NOMO-1 treated with DMSO at 0.1 percent for 48 hours (cell line): ENCODE measurements around the gene FBXO33.

Experiments
- DNase-seq: peaks from one replicate; lab custom pipeline; 2025; ENCODE audit not compliant: unreplicated experiment; lab: John Stamatoyannopoulos, UW

FBXO33 gene, protein sequence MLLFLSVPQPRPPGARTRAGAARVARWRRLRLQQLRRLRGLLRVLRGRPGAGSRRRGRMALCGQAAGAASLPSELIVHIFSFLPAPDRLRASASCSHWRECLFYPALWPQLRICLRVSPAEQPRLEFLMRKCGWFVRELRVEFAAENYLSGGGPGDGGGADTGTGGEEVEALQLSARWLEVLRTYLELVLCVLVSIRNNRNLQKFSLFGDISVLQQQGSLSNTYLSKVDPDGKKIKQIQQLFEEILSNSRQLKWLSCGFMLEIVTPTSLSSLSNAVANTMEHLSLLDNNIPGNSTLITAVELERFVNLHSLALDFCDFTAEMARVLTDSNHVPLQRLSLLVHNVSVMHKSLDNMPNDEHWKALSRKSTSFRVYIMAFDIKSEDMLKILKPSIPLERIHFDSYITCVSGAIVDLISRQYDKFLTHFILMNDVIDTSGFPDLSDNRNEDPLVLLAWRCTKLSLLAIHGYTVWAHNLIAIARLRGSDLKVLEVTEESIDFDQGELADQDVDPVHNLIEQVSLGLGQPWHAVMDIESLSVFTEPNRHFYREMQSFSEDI

GRCh38 chr14:39432179-39432618 is at the start of gene FBXO33:
Gene FBXO33 (minus strand): TSS chr14:39432433. CDS start chr14:39432162, 271 bp downstream.
- DNase-seq: peak; percentile 99

DNA sequence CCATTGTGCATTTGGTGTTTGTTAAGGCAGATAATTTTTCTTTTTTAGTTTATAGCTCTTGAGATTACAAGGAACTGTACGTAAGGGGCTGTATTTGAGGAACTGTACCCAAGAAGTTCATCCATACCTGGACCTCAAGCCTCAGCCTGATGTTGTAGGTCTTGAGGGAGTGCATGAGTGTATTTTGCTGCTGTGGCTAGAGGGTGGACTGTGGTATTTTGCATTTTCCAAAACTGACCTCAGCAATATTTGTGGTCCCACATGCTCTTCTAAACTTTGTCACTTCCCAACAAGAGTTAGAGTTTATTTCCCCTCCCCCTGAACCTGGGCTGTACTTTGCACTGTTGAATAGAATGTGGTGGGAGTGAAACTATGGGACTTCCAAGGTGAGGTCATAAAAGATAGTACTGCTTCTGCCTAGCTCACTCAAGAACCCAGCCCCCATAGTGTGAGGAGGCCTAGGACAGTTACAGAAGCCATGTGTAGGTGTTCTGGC is 42.2 kb upstream of the FBXO33 start:
- DNase-seq: no peak

- peak; percentile 63 for DNase-seq
Measured at GRCh38 chr14:39472078-39472477, 39.8 kb upstream of the FBXO33 start.

DNA sequence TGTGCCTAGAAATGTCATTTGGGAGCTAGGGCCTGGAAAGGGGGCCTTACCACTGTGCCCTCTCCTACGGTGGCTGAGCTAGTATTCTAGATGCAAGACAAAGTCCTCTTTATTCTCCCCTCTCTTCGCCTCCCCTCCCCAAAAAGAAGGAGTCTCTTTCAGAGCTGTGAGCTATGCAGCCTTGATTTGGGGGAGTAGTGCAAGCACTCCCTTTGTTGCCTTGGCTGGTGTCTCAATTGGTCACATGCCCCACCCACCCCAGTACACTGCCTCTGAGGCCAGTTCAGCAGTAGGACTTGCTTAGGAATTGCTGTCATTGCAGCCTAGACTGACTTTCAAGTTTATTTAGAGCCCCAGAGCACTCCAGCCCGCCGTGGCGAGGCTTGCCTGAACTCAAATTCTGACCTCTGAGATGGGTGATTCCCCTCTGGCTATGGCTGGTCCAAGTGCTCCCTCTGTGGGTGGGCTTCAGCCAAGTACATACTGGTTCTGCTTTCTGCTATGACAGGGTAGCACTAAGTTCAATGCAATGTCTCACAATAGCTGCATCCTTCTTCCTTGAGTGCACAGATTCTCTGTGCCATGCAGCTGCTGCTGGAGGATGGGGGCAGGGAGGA is 37.0 kb upstream of the FBXO33 start:
- peak; percentile 26 for DNase-seq

GRCh38 chr14:39467889-39468524 is 35.8 kb upstream of the FBXO33 start:
- DNase-seq: peak; percentile 18

DNA sequence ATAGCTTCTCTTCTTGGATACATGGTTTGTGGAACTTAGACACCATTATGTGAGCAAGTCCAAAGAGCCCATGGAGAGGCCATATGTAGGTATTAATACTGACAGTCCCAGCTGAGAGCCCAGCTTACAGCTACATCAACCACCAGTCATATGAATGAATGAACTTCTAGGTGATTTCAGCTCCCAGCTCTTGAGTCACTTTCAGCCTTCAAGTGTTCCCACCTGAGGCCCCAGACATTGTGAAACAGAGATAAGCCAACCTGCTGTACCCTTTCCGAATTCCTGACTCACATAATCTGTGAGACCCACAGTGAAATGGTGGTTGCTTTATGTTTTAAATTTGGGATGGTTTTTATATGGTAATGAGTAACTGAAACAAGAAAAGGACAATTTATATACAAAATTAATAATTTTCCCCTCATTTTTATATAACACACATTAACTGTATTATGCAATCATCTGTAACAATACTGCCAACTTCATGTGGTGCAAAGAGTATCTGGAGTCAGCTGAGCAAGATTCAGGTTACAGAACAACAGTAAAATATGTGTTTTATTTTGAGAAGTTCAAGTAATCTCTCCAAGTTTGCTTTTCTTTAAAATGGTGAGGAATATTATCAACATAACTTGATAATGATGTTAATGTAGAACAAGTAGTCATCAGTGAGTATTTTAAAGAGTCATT is 27.7 kb upstream of the FBXO33 start:
- no peak for DNase-seq

GRCh38 chr14:39456702-39457250 is 24.5 kb upstream of the FBXO33 start:
- DNase-seq: no peak

DNA sequence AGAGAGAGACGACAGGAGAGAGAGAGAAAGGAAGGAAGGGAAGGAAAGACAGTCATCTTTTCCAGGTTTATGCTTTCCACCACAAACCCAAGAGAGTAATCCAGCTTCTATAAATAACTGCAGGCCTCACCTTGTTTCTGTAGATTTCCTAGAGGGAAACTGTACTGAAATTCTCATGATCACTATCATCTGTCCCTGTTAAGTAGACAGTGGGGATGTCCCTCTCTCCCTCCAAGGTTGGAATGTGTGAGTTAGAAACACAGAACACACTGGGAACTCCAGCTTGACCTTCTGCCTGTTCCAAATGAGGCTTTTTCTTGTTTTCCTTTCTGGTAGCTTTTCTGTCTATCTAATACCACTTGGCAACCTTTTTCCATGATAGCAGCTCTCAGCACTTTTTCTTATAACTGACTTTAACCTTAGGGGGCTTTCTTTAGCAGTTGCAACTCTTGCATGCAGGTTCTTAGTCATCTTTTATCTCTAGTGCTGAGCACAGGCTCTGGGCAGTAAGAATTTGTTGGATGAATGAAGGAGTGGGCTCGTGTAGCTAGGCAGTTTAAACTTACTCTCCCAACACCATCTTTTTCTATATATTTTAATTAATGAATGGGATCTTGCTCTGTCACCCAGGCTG is 22.8 kb upstream of the FBXO33 start:
- DNase-seq: no peak

DNA sequence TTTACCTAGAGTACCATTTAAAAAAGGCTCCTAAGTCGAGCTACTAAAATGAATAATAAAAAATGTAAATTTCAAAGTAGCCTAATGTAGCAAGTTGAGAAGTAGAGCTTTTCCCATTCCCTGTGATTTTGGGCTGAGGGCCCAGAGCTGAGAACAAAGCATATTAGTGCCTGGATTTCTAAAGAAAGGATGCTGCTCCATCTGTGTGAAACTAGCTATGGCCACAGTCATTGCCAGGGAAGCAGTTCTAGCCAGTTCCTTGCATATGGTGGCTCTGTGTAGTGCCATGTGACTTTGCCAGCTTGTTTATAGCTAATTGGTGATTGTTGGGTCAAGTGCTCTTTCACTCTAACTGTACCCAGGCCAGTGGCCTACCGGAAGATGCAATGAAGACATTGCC is 20.4 kb upstream of the FBXO33 start:
- no peak for DNase-seq

GRCh38 chr14:39451811-39452210 is 19.6 kb upstream of the FBXO33 start:
- DNase-seq: no peak

DNA sequence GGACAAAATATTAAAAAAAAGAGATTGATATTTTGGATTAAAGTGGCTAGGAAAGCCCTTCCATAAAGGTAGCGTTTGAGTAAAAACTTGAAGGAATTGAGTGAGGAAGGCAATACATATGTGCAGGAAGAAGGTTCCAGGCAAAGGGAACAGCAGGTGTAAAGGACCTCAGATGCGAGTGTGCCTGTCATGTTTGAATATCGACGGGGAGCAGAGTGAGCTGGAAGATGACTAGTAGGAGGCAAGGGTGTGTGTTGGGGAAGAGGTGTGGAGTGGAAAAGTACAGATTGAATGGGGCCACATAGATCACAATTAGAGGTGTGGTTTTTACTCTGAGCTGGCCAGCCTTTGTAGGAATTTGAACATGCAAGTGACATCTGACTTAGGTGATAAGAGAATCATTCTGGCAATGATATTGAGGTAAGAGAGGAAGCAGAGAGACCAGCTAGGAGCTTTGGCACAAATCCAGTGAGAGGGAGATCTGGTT is 15.0 kb upstream of the FBXO33 start:
- DNase-seq: no peak

GRCh38 chr14:39446131-39446744 is 14.0 kb upstream of the FBXO33 start:
- DNase-seq: no peak

- DNase-seq: no peak
Measured at GRCh38 chr14:39442293-39442692, 10.1 kb upstream of the FBXO33 start.

GRCh38 chr14:39441805-39442204 is 9.6 kb upstream of the FBXO33 start:
- DNase-seq: no peak

DNA sequence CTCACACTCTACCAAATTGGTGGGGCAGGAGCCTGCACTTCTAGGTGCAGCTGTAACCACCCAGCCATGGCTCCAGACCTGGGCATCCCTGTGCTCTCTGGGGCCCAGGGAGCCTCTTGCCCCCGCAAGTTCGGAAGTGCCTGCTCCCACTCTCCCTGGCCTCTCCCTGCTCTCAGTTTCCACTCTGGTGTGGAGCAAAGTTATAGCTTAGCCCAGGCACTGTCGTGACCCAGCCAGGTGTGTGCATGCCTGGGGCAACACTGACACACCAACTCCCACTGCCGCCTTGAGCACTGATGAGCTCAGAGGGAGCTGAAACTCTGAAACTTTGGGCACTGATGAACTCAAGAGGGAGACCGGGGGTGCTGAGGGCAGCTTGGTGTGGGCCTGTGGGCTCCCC is 8.7 kb upstream of the FBXO33 start:
- DNase-seq: no peak

DNA sequence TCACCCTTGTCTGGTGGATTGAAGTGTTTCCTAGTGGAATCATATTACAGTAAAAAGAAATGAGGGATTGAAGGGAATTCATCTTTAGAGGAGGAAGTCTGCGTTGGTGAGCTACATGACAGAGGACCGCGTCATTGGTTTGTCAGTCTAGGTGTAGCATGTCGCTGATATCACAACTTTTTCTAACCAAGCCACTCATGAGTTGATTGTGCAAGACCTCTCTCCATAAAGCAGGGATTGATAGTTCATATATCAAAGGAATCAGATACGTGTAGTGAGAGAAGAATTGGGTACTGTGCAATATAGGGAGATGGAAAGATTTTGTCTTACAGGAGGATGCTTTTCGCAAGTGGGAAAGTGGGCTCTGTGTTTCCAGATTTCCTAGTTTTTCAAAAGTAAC is 3.0 kb upstream of the FBXO33 start:
- DNase-seq: no peak

GRCh38 chr14:39434401-39434800 is 2.2 kb upstream of the FBXO33 start:
- DNase-seq: peak; percentile 8

- DNase-seq: no peak
Measured at GRCh38 chr14:39433452-39433813, 1.2 kb upstream of the FBXO33 start.

GRCh38 chr14:39432619-39433451 is 602 bp upstream of the FBXO33 start:
- DNase-seq: peak; percentile 99
